H9 (cell line): Measurements from ENCODE around the gene RPL22. TPM values are rescaled to one million over a fixed set of nuclear protein-coding genes. Genes with fewer than 3 reads are reported as not detected.

Source experiments
- DNase-seq: peaks from one replicate; pipeline ENCODE4 v3.0.0-alpha.2; 2017
- H2AFZ ChIP-seq: one replicate; pipeline ENCODE4 v1.6.1; 2013; ENCODE audit warnings: mild to moderate bottlenecking, low read length, control low read depth, moderate library complexity
- H2AK5ac ChIP-seq: 2 replicates; pipeline ENCODE4 v1.6.1; 2013; ENCODE audit warnings: low read length, control low read depth, mixed read lengths; ENCODE audit not compliant: insufficient read length
- H2BK120ac ChIP-seq: one replicate; pipeline ENCODE4 v1.6.1; 2013; ENCODE audit warnings: low read depth, mild to moderate bottlenecking, low read length, control low read depth, inconsistent platforms; ENCODE audit not compliant: poor library complexity, severe bottlenecking
- H2BK12ac ChIP-seq: 2 replicates; pipeline ENCODE4 v1.6.1; 2013; ENCODE audit warnings: low read length, control low read depth, mixed read lengths, low read depth; ENCODE audit not compliant: insufficient read length
- H2BK15ac ChIP-seq: 2 replicates; pipeline ENCODE4 v1.6.1; 2013; ENCODE audit warnings: low read depth, low read length, control low read depth
- H2BK20ac ChIP-seq: one replicate; pipeline ENCODE4 v1.6.1; 2013; ENCODE audit warnings: low read depth, mild to moderate bottlenecking, low read length, control low read depth, inconsistent platforms; ENCODE audit not compliant: poor library complexity, severe bottlenecking
- H2BK5ac ChIP-seq: 2 replicates; pipeline ENCODE4 v1.6.1; 2013; ENCODE audit warnings: low read length, control low read depth, mixed read lengths; ENCODE audit not compliant: insufficient read length
- H3K14ac ChIP-seq: 2 replicates; pipeline ENCODE4 v1.6.1; 2013; ENCODE audit warnings: low read length, control low read depth; ENCODE audit not compliant: insufficient read depth
- H3K18ac ChIP-seq: 2 replicates; pipeline ENCODE4 v1.6.1; 2013; ENCODE audit warnings: low read depth, mild to moderate bottlenecking, mixed read lengths, low read length, control low read depth; ENCODE audit not compliant: insufficient read length
- H3K23ac ChIP-seq: 2 replicates; pipeline ENCODE4 v1.6.1; 2013; ENCODE audit warnings: low read length, control low read depth, mixed read lengths, low read depth; ENCODE audit not compliant: insufficient read length
- H3K23me2 ChIP-seq: 2 replicates; pipeline ENCODE4 v1.6.1; 2013; ENCODE audit warnings: low read depth, mild to moderate bottlenecking, mixed read lengths, low read length, control low read depth; ENCODE audit not compliant: insufficient read length, poor library complexity, severe bottlenecking
- H3K27ac ChIP-seq: 2 replicates; pipeline ENCODE4 v1.5.1; 2013; ENCODE audit warnings: low read length, control low read depth, mixed read lengths, low read depth; ENCODE audit not compliant: insufficient read length
- H3K27me3 ChIP-seq: 2 replicates; pipeline ENCODE4 v1.6.1; 2013; ENCODE audit warnings: low read length, control low read depth, inconsistent platforms; ENCODE audit not compliant: insufficient read depth
- H3K4ac ChIP-seq: 2 replicates; pipeline ENCODE4 v1.6.1; 2013; ENCODE audit warnings: low read depth, mild to moderate bottlenecking, control low read depth, inconsistent platforms, low read length, moderate library complexity
- H3K4me1 ChIP-seq: 2 replicates; pipeline ENCODE4 v1.6.1; 2013; ENCODE audit warnings: low read length, control low read depth, inconsistent platforms; ENCODE audit not compliant: insufficient read depth
- H3K4me2 ChIP-seq: 2 replicates; pipeline ENCODE4 v1.6.1; 2013; ENCODE audit warnings: low read length, control low read depth, mixed read lengths; ENCODE audit not compliant: insufficient read length, insufficient read depth
- H3K56ac ChIP-seq: 2 replicates; pipeline ENCODE4 v1.6.1; 2013; ENCODE audit warnings: low read depth, mild to moderate bottlenecking, mixed read lengths, low read length, control low read depth; ENCODE audit not compliant: insufficient read length
- H3K79me1 ChIP-seq: 2 replicates; pipeline ENCODE4 v1.6.1; 2013; ENCODE audit warnings: low read depth, mild to moderate bottlenecking, moderate library complexity, low read length, control low read depth, inconsistent platforms; ENCODE audit not compliant: insufficient read depth, poor library complexity, severe bottlenecking
- H3K79me2 ChIP-seq: 2 replicates; pipeline ENCODE4 v1.6.1; 2013; ENCODE audit warnings: low read length, control low read depth, inconsistent platforms; ENCODE audit not compliant: insufficient read depth
- H3K9ac ChIP-seq: 2 replicates; pipeline ENCODE4 v1.6.1; 2013; ENCODE audit warnings: low read length, control low read depth, mixed read lengths; ENCODE audit not compliant: insufficient read length; ENCODE audit errors: extremely low read depth
- H3K9me3 ChIP-seq: one replicate; pipeline ENCODE4 v1.6.1; 2013; ENCODE audit warnings: low read depth, low read length, inconsistent platforms; ENCODE audit not compliant: control insufficient read depth
- H3T11ph ChIP-seq: one replicate; pipeline ENCODE4 v1.6.1; 2013; ENCODE audit warnings: mild to moderate bottlenecking, low read length, control low read depth, inconsistent platforms
- H4K20me1 ChIP-seq: one replicate; pipeline ENCODE4 v1.6.1; 2013; ENCODE audit not compliant: control insufficient read depth, insufficient read length, insufficient read depth
- H4K5ac ChIP-seq: 2 replicates; pipeline ENCODE4 v1.6.1; 2013; ENCODE audit warnings: low read depth, mild to moderate bottlenecking, mixed read lengths, low read length, control low read depth; ENCODE audit not compliant: insufficient read length
- H4K8ac ChIP-seq: replicated peaks from 2 replicates; pipeline ENCODE4 v1.6.1; 2013; ENCODE audit warnings: low read length, control low read depth, mixed read lengths, low read depth; ENCODE audit not compliant: insufficient read length
- H4K91ac ChIP-seq: 2 replicates; pipeline ENCODE4 v1.6.1; 2013; ENCODE audit warnings: low read depth, mild to moderate bottlenecking, moderate library complexity, mixed read lengths, low read length, control low read depth; ENCODE audit not compliant: insufficient read length
- H3K27ac Mint-ChIP-seq, 3 experiments: 2 replicates in 2 of 3; 3 replicates in 1 of 3; pipeline ENCODE4 v1.8.0; 2020 to 2021; ENCODE audit warnings: mixed read lengths in 3 of 3, mild to moderate bottlenecking in 1 of 3, moderate library complexity in 1 of 3
- H3K27me3 Mint-ChIP-seq: 2 replicates; pipeline ENCODE4 v1.8.0; 2021; ENCODE audit warnings: low read depth, mild to moderate bottlenecking, moderate library complexity, mixed read lengths
- H3K36me3 Mint-ChIP-seq, 3 experiments: 2 replicates in 2 of 3; 3 replicates in 1 of 3; pipeline ENCODE4 v1.8.0; 2020 to 2021; ENCODE audit warnings: low read depth in 3 of 3, mixed read lengths in 3 of 3; ENCODE audit not compliant: insufficient read depth in 1 of 3
- H3K4me1 Mint-ChIP-seq, 2 experiments: 2 replicates each; pipeline ENCODE4 v1.8.0; 2020; ENCODE audit warnings: mixed read lengths in 2 of 2
- H3K4me3 Mint-ChIP-seq, 2 experiments: 2 replicates in 1 of 2; 3 replicates in 1 of 2; pipeline ENCODE4 v1.8.0; 2020 to 2021; ENCODE audit warnings: mild to moderate bottlenecking in 2 of 2, mixed read lengths in 2 of 2, moderate library complexity in 1 of 2
- H3K9me3 Mint-ChIP-seq, 2 experiments: 2 replicates in 1 of 2; 3 replicates in 1 of 2; pipeline ENCODE4 v1.8.0; 2020; ENCODE audit warnings: mild to moderate bottlenecking in 2 of 2, mixed read lengths in 2 of 2, moderate library complexity in 1 of 2
- WGBS: extraction: QIAGEN DNeasy Blood & Tissue Kit; methylation state at CpG from one replicate; pipeline ENCODE4 v1.1.7; 2013; ENCODE audit warnings: missing lambda C conversion rate, low lambda C conversion rate, mixed read lengths; ENCODE audit not compliant: insufficient read length; ENCODE audit errors: extremely low coverage; 5-methylcytosine and 5-hydroxymethylcytosine counted together
- total RNA-seq: library from RNA; stranded (reverse); gene quantifications from 2 replicates; pipeline ENCODE4 v1.2.1, GENCODE V29; 2021
- TF ChIP-seq, protein P1 (sequence below): fragments of 200-600 bp; sonication (generic); conservative IDR thresholded peaks from 3 replicates; pipeline ENCODE4 v1.8.0; 2021; ENCODE audit warnings: antibody characterized with exemption, mild to moderate bottlenecking

The RPL22 gene
- total RNA-seq, 1 experiment from 2014 or later, result 582 TPM

GRCh38 chr1:6165441-6165985 is 33.9 kb downstream of the RPL22 start:
- Histone ChIP-seq H4K8ac (no peak overlapping the region), H3K79me1 (no peaks in the 10 kb centered on the region), H4K5ac (no peak overlapping the region), H3K23me2 (no peaks in the 10 kb centered on the region), H3K4me2 (no peak overlapping the region), H3K23ac (no peak overlapping the region), H3K56ac (no peak overlapping the region), H3K27me3 (no peaks in the 10 kb centered on the region), H4K20me1 (no peaks in the 10 kb centered on the region), H2AK5ac (no peak overlapping the region), H2BK5ac (no peak overlapping the region), H3K9me3 (no peaks in the 10 kb centered on the region), H2BK15ac (no peak overlapping the region), H3K9ac (no peak overlapping the region), H3K4ac (no peak overlapping the region), H3K79me2 (no peaks in the 10 kb centered on the region), H3T11ph (no peak overlapping the region), H2BK20ac (no peak overlapping the region), H3K14ac (no peak overlapping the region), H2BK120ac (no peak overlapping the region), H2BK12ac (no peak overlapping the region), H2AFZ (no peak overlapping the region), H3K4me1 (no peaks in the 10 kb centered on the region), H3K18ac (no peak overlapping the region), H4K91ac (no peak overlapping the region), H3K27ac (no peak overlapping the region)
- H3K27ac Mint-ChIP-seq, result no peak overlapping the region
- H3K4me3 Mint-ChIP-seq, result no peak overlapping the region
- no peak for DNase-seq
- peaks cover 8% of the 10 kb centered on the region for H3K27me3 Mint-ChIP-seq
- no peaks in the 10 kb centered on the region for H3K36me3 Mint-ChIP-seq
- WGBS, result no CpG with 5 or more reads among the region's 12 CpGs
- H3K4me1 Mint-ChIP-seq, result peaks cover 6 to 21% of the 10 kb centered on the region in 2 experiments
- TF ChIP-seq, protein P1, sequence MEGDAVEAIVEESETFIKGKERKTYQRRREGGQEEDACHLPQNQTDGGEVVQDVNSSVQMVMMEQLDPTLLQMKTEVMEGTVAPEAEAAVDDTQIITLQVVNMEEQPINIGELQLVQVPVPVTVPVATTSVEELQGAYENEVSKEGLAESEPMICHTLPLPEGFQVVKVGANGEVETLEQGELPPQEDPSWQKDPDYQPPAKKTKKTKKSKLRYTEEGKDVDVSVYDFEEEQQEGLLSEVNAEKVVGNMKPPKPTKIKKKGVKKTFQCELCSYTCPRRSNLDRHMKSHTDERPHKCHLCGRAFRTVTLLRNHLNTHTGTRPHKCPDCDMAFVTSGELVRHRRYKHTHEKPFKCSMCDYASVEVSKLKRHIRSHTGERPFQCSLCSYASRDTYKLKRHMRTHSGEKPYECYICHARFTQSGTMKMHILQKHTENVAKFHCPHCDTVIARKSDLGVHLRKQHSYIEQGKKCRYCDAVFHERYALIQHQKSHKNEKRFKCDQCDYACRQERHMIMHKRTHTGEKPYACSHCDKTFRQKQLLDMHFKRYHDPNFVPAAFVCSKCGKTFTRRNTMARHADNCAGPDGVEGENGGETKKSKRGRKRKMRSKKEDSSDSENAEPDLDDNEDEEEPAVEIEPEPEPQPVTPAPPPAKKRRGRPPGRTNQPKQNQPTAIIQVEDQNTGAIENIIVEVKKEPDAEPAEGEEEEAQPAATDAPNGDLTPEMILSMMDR, result no peak
- H3K9me3 Mint-ChIP-seq, result no peaks in the 10 kb centered on the region
